NB4 (cell line): Measurements from ENCODE around the gene STK11IP.

Source experiments
- DNase-seq: peaks from one replicate; pipeline ENCODE4 v3.0.0; 2010; ENCODE audit warnings: low read depth
- H3K4me3 ChIP-seq: one replicate; pipeline ENCODE4 v1.5.1; 2011; ENCODE audit warnings: mild to moderate bottlenecking, low read depth, low read length, moderate library complexity
- CTCF ChIP-seq: IDR thresholded peaks from one replicate; pipeline ENCODE4 v1.5.1; 2012; ENCODE audit warnings: low read depth, low read length
- MAX ChIP-seq: IDR thresholded peaks from 2 replicates; pipeline ENCODE4 v1.6.1; 2011; ENCODE audit warnings: low read depth, low read length
- MYC ChIP-seq: IDR thresholded peaks from 2 replicates; pipeline ENCODE4 v1.6.1; 2011; ENCODE audit warnings: low read depth, low read length
- POLR2A ChIP-seq: IDR thresholded peaks from 2 replicates; pipeline ENCODE4 v1.6.1; 2011; ENCODE audit warnings: mild to moderate bottlenecking; ENCODE audit not compliant: insufficient read length; ENCODE audit errors: extremely low read depth

The STK11IP gene

DNA sequence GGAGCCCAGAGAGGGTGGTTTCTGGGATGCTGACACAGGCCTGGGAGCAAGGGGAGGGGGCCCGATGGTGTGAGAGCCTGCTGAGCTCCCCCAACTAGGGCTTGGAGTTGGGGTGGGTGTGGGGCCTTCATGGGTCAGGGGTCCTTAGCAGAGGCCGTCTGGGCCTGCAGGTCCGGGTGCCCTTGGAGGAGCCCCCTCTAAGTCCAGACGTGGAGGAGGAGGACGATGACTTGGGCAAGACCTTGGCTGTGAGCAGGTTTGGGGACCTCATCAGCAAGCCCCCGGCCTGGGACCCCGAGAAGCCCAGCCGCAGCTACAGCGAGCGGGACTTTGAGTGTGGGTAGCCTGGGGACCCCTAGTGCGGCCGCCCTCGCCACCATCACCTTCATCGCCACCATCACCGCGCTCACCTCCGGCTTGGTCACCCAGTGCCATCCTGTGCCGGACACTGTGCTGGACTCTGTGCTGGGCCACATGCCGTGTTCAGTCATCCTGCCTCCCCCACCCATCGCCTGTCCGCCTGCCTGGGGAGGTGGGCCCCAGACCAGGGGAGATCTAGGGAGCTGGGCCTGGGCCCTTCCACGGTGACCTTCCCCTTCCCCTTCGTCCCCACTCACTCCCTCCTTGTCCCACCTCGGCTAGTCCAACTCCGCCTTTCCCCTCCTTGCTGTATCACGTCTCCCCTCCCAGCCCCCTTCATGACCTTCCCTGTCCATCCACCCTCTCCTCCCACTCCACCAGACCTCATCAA is 30.8 kb downstream of the STK11IP start:
- TF ChIP-seq MAX (no peak), CTCF (no peak), POLR2A (no peak), MYC (no peak)
- H3K4me3 ChIP-seq = no peak overlapping the region

DNA sequence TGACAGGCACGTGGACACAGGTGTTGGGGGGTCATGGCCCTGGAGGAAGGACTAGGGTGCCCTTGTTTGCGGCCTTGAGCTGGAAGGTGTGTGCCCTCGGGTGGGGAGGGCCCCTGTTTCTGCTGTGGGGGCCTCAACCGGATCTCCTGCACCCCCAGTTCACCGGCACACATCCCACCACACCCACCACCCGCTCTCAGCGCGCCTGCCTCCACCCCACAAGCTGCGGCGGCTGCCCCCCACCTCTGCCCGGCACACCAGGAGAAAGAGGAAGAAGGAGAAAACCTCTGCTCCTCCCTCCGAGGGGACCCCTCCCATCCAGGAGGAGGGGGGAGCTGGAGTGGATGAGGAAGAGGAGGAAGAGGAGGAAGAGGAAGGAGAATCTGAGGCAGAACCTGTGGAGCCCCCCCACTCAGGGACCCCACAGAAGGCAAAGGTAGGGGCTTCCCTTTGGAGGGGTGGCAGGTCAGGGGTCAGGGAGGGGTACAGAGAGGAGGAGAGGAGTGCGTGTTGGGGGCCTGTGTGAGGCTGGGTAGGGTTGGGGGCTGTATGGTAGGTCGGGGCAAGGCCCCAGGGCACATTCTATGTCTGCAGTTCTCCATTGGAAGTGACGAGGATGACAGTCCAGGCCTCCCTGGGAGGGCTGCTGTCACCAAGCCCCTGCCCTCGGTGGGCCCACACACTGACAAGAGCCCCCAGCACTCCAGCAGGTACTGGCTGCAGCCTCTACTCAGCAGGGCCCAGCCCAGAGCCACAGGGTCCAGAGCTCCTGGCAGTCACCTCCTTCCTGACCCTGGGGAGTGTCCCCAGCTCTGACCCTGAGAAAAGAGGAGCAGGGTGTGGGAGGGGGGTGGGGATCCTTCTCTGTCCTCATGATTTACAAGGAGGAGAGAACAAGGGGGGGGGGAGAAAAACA is 31.6 kb downstream of the STK11IP start:
- H3K4me3 ChIP-seq = no peak overlapping the region
- DNase-seq = peak; percentile 52
- TF ChIP-seq POLR2A (no peak), MYC (no peak), CTCF (no peak), MAX (no peak)

More for the DNA sequence above, 30.8 kb downstream of the STK11IP start:
- DNase-seq = no peak

- no peak for DNase-seq
- TF ChIP-seq MYC = no peak
- no peak for TF ChIP-seq MAX
- TF ChIP-seq CTCF = no peak
- TF ChIP-seq POLR2A = no peak
- no peak overlapping the region for H3K4me3 ChIP-seq
Measured at GRCh38 chr2:219629976-219630695, 32.5 kb downstream of the STK11IP start.

- TF ChIP-seq MAX (no peak), CTCF (no peak), MYC (no peak), POLR2A (no peak)
- H3K4me3 ChIP-seq = no peak overlapping the region
- no peak for DNase-seq
Measured at GRCh38 chr2:219630770-219631405, 33.2 kb downstream of the STK11IP start.

GRCh38 chr2:219631406-219631891 is 33.8 kb downstream of the STK11IP start:
- no peak for TF ChIP-seq MYC
- TF ChIP-seq POLR2A = no peak
- TF ChIP-seq CTCF = no peak
- TF ChIP-seq MAX = no peak
- H3K4me3 ChIP-seq = no peak overlapping the region
- DNase-seq = no peak
